ENCODE results near the gene WNT6.

Gene WNT6

DNA sequence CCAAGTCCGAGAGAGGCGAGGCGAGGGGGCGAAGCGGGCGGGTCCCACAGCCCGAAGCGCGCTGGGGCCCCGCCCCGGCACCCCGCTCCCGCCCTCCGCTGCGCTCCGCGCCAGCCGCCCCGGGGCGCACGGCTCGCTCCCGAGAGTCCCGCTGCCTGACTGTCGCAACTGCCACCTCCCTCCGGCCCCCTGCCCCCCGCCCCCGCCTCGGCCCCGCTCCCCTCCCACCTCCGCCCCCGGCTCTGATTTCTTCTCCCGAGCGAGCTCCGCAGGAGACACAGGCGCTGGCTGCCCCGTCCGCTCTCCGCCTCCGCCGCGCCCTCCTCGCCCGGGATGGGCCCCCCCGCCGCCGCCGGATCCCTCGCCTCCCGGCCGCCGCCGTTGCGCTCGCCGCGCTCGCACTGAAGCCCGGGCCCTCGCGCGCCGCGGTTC lies at the start of gene WNT6:
TSS of gene WNT6 (plus strand) at position 250 of the 432 bp plus-strand sequence. CDS start 233 bp downstream, outside the sequence.
- H3K9me3 Mint-ChIP-seq, result no peaks in the 10 kb centered on the region
- H3K4me3 Mint-ChIP-seq, result peak within 1 kb of the TSS; percentile 79
- H3K27me3 Mint-ChIP-seq, result peaks cover 50% of the 10 kb centered on the region
- H3K4me1 Mint-ChIP-seq, result peaks cover 12% of the 10 kb centered on the region
- DNase-seq (ENCODE audit: low spot score in 2 of 2) (no peak), ATAC-seq (ENCODE audit: low read depth) (peak; percentile 50)
- no peaks in the 10 kb centered on the region for H3K36me3 Mint-ChIP-seq
- H3K27ac Mint-ChIP-seq, result peak within 1 kb of the TSS; percentile 40

GRCh38 chr2:218810256-218810655 lies 49.3 kb upstream of the WNT6 start:
- no peaks in the 10 kb centered on the region for H3K9me3 Mint-ChIP-seq
- H3K4me1 Mint-ChIP-seq, result no peaks in the 10 kb centered on the region
- no peak overlapping the region for H3K4me3 Mint-ChIP-seq
- peaks cover 21% of the 10 kb centered on the region for H3K27me3 Mint-ChIP-seq
- ATAC-seq (ENCODE audit: low read depth), result no peak
- H3K27ac Mint-ChIP-seq, result no peak overlapping the region
- no peaks in the 10 kb centered on the region for H3K36me3 Mint-ChIP-seq
- DNase-seq (ENCODE audit: low spot score in 2 of 2), result no peak

DNA sequence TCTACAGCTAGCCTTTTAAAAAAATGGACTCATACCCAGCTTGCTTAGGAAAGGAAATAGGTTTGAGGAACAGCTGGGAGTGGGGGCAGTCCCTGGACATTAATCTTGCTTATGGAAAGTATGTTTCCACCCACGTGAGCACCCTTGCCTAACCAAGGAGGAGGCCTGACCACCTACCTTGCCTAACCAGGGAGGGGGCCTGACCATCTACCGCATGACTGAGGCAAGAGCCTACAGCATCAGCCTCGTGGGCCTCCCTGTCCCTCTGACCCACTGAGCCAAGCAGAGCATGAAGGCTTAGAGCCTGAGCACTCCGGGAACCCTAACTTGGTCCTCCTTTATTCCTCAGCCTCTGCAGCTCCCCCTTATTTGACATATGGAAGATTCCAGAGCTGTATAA lies 48.2 kb upstream of the WNT6 start:
- Mint-ChIP-seq H3K36me3 (no peaks in the 10 kb centered on the region), H3K4me1 (no peaks in the 10 kb centered on the region), H3K9me3 (no peaks in the 10 kb centered on the region), H3K27me3 (peaks cover 21% of the 10 kb centered on the region), H3K27ac (no peak overlapping the region), H3K4me3 (no peak overlapping the region)
- ATAC-seq (ENCODE audit: low read depth), result no peak
- no peak for DNase-seq (ENCODE audit: low spot score in 2 of 2)

DNA sequence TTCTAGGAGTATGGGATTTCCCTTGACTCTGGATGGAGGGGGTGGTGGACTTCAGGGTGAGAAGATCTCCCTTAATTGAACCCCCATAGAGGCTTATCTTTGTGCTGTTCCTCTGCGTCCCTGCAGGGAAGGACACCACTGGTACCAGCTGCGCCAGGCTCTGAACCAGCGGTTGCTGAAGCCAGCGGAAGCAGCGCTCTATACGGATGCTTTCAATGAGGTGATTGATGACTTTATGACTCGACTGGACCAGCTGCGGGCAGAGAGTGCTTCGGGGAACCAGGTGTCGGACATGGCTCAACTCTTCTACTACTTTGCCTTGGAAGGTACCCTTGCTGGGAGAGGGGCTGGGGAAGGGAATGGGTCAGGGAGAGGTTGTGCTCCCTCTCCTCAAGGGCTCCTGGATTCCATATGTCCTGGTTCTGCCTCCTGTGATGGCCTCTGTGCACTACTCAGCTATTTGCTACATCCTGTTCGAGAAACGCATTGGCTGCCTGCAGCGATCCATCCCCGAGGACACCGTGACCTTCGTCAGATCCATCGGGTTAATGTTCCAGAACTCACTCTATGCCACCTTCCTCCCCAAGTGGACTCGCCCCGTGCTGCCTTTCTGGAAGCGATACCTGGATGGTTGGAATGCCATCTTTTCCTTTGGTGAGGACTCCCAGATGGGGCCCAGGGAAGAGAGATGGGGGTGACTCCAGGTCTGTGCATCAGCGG lies 47.3 kb upstream of the WNT6 start:
- no peak overlapping the region for H3K27ac Mint-ChIP-seq
- no peak for ATAC-seq (ENCODE audit: low read depth)
- H3K4me1 Mint-ChIP-seq, result no peaks in the 10 kb centered on the region
- no peak overlapping the region for H3K4me3 Mint-ChIP-seq
- H3K9me3 Mint-ChIP-seq, result no peaks in the 10 kb centered on the region
- no peaks in the 10 kb centered on the region for H3K36me3 Mint-ChIP-seq
- DNase-seq (ENCODE audit: low spot score in 2 of 2), result no peak
- peaks cover 24% of the 10 kb centered on the region for H3K27me3 Mint-ChIP-seq

- Mint-ChIP-seq H3K4me1 (no peaks in the 10 kb centered on the region), H3K36me3 (no peaks in the 10 kb centered on the region), H3K27ac (no peak overlapping the region), H3K9me3 (no peaks in the 10 kb centered on the region), H3K27me3 (peaks cover 26% of the 10 kb centered on the region), H3K4me3 (no peak overlapping the region)
- ATAC-seq (ENCODE audit: low read depth) (no peak), DNase-seq (ENCODE audit: low spot score in 2 of 2) (no peak)
Measured at GRCh38 chr2:218812861-218813260, 46.7 kb upstream of the WNT6 start.

DNA sequence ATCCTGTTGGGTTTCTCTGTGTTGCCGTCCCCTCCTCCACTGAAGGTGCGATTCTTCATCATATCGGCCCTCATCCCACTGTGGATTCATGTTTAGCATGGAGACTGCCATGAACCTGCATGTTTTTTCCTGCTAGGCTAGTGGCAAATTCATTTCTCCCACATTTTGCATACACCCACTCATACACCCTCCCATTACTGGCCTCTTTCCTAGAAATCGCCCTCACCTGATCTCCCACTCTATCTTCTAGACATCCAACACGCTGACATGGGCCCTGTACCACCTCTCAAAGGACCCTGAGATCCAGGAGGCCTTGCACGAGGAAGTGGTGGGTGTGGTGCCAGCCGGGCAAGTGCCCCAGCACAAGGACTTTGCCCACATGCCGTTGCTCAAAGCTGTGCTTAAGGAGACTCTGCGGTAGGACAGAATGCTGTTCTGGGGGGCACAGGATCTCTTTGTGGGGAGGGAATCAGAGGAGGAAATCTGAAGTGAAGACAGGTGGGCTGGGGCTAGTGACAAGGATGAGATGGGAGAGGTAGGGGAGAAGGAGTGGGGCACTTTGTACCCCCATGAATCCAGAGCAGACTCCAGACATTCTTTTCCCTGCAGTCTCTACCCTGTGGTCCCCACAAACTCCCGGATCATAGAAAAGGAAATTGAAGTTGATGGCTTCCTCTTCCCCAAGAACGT lies 45.7 kb upstream of the WNT6 start:
- H3K27me3 Mint-ChIP-seq, result peaks cover 25% of the 10 kb centered on the region
- no peaks in the 10 kb centered on the region for H3K36me3 Mint-ChIP-seq
- no peaks in the 10 kb centered on the region for H3K9me3 Mint-ChIP-seq
- H3K27ac Mint-ChIP-seq, result no peak overlapping the region
- no peak for ATAC-seq (ENCODE audit: low read depth)
- no peak overlapping the region for H3K4me3 Mint-ChIP-seq
- DNase-seq (ENCODE audit: low spot score in 2 of 2), result no peak
- H3K4me1 Mint-ChIP-seq, result no peaks in the 10 kb centered on the region

DNA sequence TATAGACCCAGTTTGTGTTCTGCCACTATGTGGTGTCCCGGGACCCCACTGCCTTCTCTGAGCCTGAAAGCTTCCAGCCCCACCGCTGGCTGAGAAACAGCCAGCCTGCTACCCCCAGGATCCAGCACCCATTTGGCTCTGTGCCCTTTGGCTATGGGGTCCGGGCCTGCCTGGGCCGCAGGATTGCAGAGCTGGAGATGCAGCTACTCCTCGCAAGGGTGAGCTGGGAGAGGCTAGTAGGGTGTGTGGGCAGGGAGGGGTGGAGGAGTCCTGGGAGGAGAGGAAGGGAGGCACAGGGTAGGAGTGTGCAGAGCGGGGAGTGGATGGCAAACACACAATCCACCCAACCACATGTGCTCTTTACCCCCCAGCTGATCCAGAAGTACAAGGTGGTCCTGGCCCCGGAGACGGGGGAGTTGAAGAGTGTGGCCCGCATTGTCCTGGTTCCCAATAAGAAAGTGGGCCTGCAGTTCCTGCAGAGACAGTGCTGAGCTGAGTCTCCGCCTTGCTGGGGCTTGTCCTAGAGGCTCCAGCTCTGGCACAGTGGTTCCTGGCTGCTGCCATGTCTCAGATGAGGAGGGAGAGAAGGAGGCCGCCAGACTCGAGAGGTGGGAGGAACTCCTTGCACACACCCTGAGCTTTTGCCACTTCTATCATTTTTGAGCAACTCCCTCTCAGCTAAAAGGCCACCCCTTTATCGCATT lies 44.9 kb upstream of the WNT6 start:
- no peaks in the 10 kb centered on the region for H3K9me3 Mint-ChIP-seq

GRCh38 chr2:218815244-218815637 lies 44.4 kb upstream of the WNT6 start:
- Mint-ChIP-seq H3K9me3 (no peaks in the 10 kb centered on the region), H3K27ac (no peak overlapping the region), H3K4me3 (no peak overlapping the region), H3K27me3 (peaks cover 17% of the 10 kb centered on the region), H3K4me1 (no peaks in the 10 kb centered on the region), H3K36me3 (no peaks in the 10 kb centered on the region)
- DNase-seq (ENCODE audit: low spot score in 2 of 2) (no peak), ATAC-seq (ENCODE audit: low read depth) (no peak)

More for the DNA sequence above, 44.9 kb upstream of the WNT6 start:
- DNase-seq (ENCODE audit: low spot score in 2 of 2), result no peak
- Mint-ChIP-seq H3K4me3 (no peak overlapping the region), H3K27ac (no peak overlapping the region), H3K27me3 (peaks cover 18% of the 10 kb centered on the region), H3K36me3 (no peaks in the 10 kb centered on the region), H3K4me1 (no peaks in the 10 kb centered on the region)
- no peak for ATAC-seq (ENCODE audit: low read depth)

DNA sequence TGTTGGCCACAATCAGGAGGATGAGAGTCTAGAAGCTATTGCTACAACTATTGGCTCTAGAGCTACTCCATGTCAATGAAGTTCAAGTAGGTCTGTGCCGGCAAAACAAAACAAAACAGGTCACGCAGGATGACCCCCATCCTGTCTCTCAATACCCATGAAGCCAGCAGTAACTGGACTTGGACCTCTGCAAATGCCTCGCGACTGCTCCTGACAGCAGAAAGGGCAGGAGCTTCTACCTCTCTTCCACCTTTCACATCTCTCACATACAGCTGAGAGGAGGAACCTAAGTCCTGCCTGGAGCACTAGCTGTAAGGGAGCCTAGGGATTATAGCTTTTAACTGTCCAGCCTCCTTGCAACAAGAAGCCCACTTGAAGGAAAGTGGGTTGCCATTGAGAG lies 44.0 kb upstream of the WNT6 start:
- H3K4me3 Mint-ChIP-seq, result no peak overlapping the region
- no peak overlapping the region for H3K27ac Mint-ChIP-seq
- no peaks in the 10 kb centered on the region for H3K36me3 Mint-ChIP-seq
- DNase-seq (ENCODE audit: low spot score in 2 of 2) (no peak), ATAC-seq (ENCODE audit: low read depth) (no peak)
- no peaks in the 10 kb centered on the region for H3K4me1 Mint-ChIP-seq
- H3K27me3 Mint-ChIP-seq, result peaks cover 19% of the 10 kb centered on the region
- H3K9me3 Mint-ChIP-seq, result no peaks in the 10 kb centered on the region

- Mint-ChIP-seq H3K27me3 (peaks cover 16% of the 10 kb centered on the region), H3K27ac (no peak overlapping the region), H3K4me3 (no peak overlapping the region), H3K36me3 (no peaks in the 10 kb centered on the region), H3K9me3 (no peaks in the 10 kb centered on the region), H3K4me1 (no peaks in the 10 kb centered on the region)
- no peak for ATAC-seq (ENCODE audit: low read depth)
- no peak for DNase-seq (ENCODE audit: low spot score in 2 of 2)
Measured at GRCh38 chr2:218816561-218817011, 43.0 kb upstream of the WNT6 start.

DNA sequence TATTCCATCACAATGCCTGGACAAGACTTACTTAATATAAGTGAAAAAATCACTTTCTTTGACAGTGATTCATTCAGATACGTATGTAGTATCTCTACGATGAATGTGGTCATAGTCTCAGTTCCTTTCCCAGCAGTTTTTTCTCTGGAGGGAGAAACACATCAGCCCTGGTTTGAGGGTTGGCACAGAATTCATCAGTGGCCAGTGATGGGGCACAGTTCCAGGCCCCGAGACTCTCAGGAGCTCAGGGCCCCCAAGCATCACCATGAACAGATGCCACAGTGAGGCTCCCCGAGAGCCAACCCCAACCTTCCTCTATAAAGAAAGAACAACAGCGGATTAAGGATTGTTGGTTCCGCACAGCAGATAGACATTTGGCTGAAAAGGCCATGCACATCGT lies 40.5 kb upstream of the WNT6 start:
- Mint-ChIP-seq H3K36me3 (no peaks in the 10 kb centered on the region), H3K27ac (no peak overlapping the region), H3K27me3 (peaks cover 10% of the 10 kb centered on the region), H3K4me3 (no peak overlapping the region), H3K9me3 (no peaks in the 10 kb centered on the region), H3K4me1 (no peaks in the 10 kb centered on the region)
- no peak for DNase-seq (ENCODE audit: low spot score in 2 of 2)
- ATAC-seq (ENCODE audit: low read depth), result no peak

GRCh38 chr2:218820746-218821369 lies 38.7 kb upstream of the WNT6 start:
- Mint-ChIP-seq H3K9me3 (no peaks in the 10 kb centered on the region), H3K27ac (no peak overlapping the region), H3K4me1 (no peaks in the 10 kb centered on the region), H3K27me3 (peaks cover 9% of the 10 kb centered on the region), H3K4me3 (no peak overlapping the region), H3K36me3 (no peaks in the 10 kb centered on the region)
- no peak for DNase-seq (ENCODE audit: low spot score in 2 of 2)
- no peak for ATAC-seq (ENCODE audit: low read depth)

GRCh38 chr2:218821605-218822211 lies 37.9 kb upstream of the WNT6 start:
- H3K36me3 Mint-ChIP-seq, result no peaks in the 10 kb centered on the region
- H3K9me3 Mint-ChIP-seq, result no peaks in the 10 kb centered on the region
- no peak overlapping the region for H3K4me3 Mint-ChIP-seq
- no peak overlapping the region for H3K27ac Mint-ChIP-seq
- no peak for DNase-seq (ENCODE audit: low spot score in 2 of 2)
- ATAC-seq (ENCODE audit: low read depth), result no peak
- peaks cover 4% of the 10 kb centered on the region for H3K4me1 Mint-ChIP-seq
- H3K27me3 Mint-ChIP-seq, result peaks cover 8% of the 10 kb centered on the region

- no peaks in the 10 kb centered on the region for H3K36me3 Mint-ChIP-seq
- no peak overlapping the region for H3K4me3 Mint-ChIP-seq
- no peak for DNase-seq (ENCODE audit: low spot score in 2 of 2)
- H3K27ac Mint-ChIP-seq, result no peak overlapping the region
- no peak for ATAC-seq (ENCODE audit: low read depth)
- H3K4me1 Mint-ChIP-seq, result peaks cover 6% of the 10 kb centered on the region
- H3K27me3 Mint-ChIP-seq, result peaks cover 10% of the 10 kb centered on the region
- no peaks in the 10 kb centered on the region for H3K9me3 Mint-ChIP-seq
Measured at GRCh38 chr2:218822622-218823021, 37.0 kb upstream of the WNT6 start.

Data from memory B cell (primary cell).